Left lobe of liver (tissue), 2 donors: ENCODE data around the gene OSMR. TPM values are rescaled to one million over a fixed set of nuclear protein-coding genes. Genes with fewer than 3 reads are reported as not detected.
A peak's percentile ranks its signal among the peaks of the same experiment; 100 is the strongest.

Experiments
- ATAC-seq: fragments of 200-7000 bp; cut with Tn5 transposase; one replicate; pipeline ENCODE4 v1.9.1; 2020; ENCODE audit warnings: mild to moderate bottlenecking, moderate library complexity
- DNase-seq: peaks from one replicate; pipeline ENCODE4 v3.0.0-alpha.2; 2020; ENCODE audit warnings: low spot score
- total RNA-seq: library from RNA; stranded (reverse); gene quantifications from one replicate; pipeline ENCODE4 v1.2.1, GENCODE V29; 2021
- donor health status: DM: no; HTN: no; CAD: no; lungs with moderate emphysema.
- donor health status: DM: no; HTN: yes; CAD: no.

Gene OSMR
- total RNA-seq, 1 donor from 2014 or later: 4.4 TPM

DNA sequence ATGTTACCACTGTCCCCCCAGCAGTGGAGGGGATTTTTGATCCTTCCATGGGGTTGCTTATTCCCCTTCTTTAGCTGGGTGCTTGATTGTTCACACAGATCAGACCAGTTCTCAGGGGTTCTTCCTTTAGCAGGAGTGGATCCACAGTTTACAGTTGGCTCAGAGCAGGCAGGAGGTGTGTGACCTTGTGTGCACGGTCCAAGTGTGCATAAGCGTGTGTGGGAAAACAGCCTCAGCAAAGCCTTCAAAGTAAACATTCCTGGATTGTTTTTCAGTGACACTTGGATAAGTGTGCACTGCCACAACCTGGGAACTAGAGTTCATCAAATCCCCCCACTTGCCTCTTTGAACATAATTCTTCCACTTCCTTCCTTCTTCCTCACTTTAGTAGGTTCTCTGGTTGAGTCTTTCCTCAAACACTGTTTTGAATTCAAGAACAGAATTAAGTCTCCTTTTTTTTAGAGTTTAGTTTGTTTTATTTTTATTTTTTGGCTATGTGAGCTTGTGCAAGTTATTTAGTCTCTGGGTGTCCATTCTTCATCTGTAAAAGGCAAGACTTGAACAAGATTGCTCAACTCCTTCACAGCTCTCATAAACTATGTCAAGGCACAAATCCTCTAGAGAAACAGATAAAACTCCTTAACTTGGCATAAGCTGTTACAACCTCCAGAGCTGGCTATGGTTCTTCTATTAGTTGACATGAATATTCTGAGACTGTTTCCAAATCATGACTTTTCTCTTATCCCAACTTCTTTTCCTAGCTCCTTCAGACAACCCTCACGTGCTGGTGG is 78.0 kb downstream of the OSMR start:
- ATAC-seq (peak; percentile 26), DNase-seq (no peak)

DNA sequence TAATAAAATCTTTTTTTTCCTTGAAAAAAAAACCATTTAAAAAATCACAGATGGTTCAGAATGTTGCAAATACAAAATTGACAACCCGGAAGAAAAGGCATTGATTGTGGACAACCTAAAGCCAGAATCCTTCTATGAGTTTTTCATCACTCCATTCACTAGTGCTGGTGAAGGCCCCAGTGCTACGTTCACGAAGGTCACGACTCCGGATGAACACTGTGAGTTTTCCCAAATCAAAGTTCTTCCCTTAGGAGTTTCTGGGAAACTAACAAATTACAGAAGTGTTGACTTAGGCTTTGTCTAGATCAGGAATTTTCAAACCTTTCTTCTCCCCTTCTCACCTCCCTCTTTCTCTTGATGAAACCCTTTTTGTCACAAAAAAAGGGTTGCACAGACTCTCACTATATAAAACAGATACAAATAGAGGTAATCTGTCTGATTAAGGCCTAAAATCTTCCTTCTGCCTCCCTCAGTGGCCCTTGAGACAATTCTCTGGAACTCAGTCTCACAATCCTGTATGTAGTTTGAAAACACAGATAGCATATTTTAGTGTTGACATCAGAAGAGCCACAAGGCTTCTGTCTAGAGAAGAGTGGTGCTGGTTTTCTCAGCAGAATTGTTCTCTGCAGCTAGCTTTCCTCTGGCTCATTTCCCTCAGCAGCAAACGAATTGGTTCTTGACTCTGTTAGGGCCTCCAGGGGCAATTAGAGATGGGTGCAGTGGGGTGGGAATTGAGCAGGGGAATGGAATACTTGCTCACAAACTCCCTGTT is 79.5 kb downstream of the OSMR start:
- no peak for DNase-seq
- no peak for ATAC-seq

DNA sequence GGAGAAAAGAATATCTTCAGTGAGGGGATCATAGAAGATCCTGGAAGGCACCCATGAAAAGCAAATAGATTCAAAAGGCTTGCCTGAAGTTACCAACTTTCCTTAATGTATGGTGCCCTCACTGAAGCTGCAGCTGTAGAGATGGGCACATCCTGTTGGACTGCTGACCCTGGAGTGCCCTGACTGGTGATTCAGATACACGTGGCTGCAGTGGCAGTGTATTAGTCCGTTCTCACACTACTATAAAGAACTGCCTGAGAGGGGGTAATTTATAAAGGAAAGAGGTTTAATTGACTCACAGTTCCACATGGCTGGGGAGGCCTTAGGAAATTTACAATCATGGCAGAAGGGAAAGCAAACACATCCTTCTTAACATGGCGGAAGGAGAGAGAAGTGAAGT is 80.3 kb downstream of the OSMR start:
- no peak for ATAC-seq
- no peak for DNase-seq

GRCh38 chr5:38927470-38927869 is 81.7 kb downstream of the OSMR start:
- no peak for ATAC-seq

GRCh38 chr5:38929838-38930237 is 84.0 kb downstream of the OSMR start:
- no peak for DNase-seq
- no peak for ATAC-seq

More at GRCh38 chr5:38927470-38927869, 81.7 kb downstream of the OSMR start:
- no peak for DNase-seq

DNA sequence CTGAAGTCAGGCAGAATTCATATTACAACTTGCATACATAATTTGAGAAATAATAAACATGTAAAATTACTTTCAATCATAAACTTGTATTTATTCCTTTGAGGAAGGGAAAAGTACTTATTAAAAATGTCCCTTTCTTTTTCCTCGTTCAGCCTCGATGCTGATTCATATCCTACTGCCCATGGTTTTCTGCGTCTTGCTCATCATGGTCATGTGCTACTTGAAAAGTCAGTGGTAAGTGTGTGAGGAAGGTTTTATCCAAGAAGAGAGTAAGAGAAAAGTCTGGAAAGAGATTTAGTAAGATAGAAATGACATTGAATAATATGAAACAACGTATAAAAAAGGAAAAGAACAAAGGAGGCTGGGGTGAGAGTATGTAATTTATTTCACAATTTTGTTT is 85.9 kb downstream of the OSMR start:
- ATAC-seq (no peak), DNase-seq (no peak)

DNA sequence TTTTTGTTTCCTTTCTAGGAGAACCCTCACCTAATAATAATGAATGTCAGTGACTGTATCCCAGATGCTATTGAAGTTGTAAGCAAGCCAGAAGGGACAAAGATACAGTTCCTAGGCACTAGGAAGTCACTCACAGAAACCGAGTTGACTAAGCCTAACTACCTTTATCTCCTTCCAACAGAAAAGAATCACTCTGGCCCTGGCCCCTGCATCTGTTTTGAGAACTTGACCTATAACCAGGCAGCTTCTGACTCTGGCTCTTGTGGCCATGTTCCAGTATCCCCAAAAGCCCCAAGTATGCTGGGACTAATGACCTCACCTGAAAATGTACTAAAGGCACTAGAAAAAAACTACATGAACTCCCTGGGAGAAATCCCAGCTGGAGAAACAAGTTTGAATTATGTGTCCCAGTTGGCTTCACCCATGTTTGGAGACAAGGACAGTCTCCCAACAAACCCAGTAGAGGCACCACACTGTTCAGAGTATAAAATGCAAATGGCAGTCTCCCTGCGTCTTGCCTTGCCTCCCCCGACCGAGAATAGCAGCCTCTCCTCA is 87.1 kb downstream of the OSMR start:
- no peak for DNase-seq
- no peak for ATAC-seq

DNA sequence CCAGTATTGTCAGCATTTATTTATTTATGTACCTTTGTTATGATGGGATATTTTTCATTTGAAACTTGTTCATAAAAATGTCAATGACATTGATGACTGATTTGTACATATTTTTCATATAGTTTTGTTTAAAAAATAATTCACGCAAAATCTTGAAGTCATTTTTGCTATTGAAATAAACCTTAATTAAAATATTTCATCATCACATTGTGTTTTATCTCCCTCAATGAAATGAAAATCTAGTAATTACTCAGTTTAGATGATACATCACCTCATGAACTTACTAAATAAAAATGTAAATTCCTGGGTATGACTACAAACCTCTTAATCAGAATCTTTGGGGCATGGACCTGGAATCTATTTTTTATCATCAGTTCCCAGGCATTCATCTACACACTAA is 89.6 kb downstream of the OSMR start:
- ATAC-seq (no peak), DNase-seq (no peak)

- no peak for ATAC-seq
- DNase-seq: no peak
These were observed 90.5 kb downstream of the OSMR start for GRCh38 chr5:38936269-38936668.

GRCh38 chr5:38938424-38938823 is 92.6 kb downstream of the OSMR start:
- ATAC-seq: no peak
- no peak for DNase-seq

DNA sequence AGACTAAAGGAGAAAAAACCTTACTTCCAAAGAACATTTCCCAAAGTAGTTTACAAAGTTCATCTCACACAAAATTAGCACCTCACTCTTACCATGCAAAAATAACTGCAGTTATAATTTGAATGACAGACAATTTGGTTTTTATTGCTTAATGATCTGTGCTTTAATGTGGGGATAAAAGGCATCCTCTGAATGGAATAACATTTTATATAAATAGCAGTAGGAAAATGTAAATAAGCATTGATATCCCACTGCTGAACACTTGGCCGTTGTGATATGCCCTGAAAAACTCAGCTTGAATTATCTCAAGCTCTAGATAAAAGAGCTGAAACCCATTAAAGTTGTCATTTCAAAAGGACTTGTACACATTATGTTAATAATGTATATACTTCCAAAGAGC is 93.2 kb downstream of the OSMR start:
- ATAC-seq (no peak), DNase-seq (no peak)

DNA sequence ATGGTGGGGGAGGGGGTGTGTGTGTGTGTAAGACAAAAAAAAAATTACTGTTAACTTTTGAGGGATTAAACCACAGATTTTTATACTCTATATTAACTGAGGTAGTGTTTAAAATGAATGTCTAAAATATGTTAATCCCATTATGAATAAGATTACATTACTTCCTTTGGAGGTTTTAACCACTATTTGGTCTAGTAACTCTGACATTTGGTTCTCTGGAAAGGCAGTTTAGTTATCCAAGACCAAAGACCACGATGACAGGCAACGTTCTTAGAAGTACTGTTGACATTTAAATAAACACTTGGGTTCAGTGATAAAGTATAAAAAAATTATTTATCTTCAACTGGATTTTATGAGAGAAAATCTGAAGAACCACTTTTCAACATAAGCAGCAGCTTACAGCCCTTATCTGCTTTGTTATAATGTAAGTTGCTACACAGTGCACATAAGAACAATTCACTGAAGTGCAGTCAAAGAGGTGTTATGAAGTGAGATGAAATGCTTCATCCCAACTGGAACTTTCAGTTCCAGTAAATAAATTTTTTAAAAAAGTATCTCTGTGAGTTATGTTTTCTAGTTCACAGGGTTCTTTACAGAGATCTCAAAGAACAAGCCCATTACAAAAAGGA is 94.5 kb downstream of the OSMR start:
- ATAC-seq: no peak
- no peak for DNase-seq

GRCh38 chr5:38941912-38942311 is 96.1 kb downstream of the OSMR start:
- ATAC-seq (no peak), DNase-seq (no peak)

DNA sequence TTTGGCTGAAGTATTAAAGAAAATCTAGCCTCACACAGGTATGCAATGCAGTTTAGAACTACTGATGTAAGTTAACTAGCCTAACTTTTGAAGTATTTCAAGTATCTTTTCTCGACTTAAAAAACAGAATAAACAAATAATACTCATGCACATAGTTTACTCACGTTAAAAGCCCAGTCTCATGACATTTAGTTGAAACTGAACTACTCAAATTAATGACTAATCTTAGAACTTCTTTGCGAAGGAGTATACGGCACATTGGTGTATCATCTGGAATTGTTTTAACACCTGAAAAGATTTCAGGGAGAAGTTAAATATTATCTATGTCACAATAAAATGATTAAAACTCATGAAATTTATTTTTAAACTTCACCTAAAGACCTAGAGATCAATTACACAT is 98.5 kb downstream of the OSMR start:
- no peak for ATAC-seq
- no peak for DNase-seq

DNA sequence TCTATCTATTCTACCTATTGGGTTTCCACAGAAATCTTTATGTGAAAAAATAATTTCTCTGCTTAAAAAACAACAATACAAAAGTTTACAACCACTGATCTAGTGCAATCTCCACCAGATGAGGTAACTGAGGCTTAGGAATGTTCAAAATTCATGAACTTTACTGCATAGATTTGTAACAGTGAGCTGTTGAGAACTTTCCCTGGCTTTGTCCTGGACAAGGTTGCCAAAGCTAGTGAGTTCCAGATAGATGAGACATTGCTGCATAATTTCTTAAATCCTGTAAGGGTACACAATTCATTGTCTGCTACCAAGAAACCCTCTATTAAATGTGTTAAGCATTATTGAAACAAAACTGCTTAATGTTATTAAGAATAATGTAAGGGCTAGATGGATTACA is 102.7 kb downstream of the OSMR start:
- no peak for ATAC-seq
- DNase-seq: no peak

GRCh38 chr5:38953426-38954012 is 107.7 kb downstream of the OSMR start:
- no peak for DNase-seq
- no peak for ATAC-seq

GRCh38 chr5:38961691-38962090 is 115.9 kb downstream of the OSMR start:
- DNase-seq: no peak

DNA sequence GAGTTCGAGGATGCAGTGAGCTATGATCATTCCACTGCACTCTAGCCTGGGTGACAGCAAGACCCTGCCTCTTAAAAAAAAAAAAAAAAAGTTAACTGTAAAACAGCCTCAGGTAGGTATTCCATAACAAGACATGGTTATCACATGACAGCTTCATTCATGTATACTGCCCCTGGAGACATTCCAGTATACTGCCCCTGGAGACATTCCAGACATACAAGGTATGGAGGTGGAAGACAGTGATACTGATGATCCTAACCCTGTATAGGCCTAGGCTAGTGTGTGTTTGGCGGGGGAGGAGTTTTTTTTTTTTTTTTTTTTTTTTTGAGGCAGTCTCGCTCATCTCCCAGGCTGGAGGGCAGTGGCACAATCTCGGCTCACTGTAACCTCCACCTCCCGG is 122.9 kb downstream of the OSMR start:
- no peak for ATAC-seq
- DNase-seq: no peak

More at GRCh38 chr5:38961691-38962090, 115.9 kb downstream of the OSMR start:
- no peak for ATAC-seq

DNA sequence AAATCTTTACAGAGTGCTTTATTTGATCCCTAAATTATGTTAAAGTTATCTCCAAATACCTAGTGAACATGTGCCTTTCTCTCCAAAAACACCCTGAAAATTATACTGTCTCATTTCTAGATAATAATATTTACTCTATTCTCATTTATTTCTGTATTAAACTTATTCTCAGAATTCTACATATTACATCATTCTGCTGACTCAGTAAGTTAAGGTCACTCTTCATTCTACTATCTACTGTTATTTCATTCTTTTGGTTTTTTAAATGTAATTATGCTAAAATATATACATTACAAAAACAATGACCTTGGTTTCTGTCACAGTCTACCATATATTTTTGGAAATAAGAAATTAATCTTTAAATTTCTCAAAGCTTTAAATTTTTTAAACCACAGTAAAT is 132.2 kb downstream of the OSMR start:
- DNase-seq (no peak), ATAC-seq (no peak)

DNA sequence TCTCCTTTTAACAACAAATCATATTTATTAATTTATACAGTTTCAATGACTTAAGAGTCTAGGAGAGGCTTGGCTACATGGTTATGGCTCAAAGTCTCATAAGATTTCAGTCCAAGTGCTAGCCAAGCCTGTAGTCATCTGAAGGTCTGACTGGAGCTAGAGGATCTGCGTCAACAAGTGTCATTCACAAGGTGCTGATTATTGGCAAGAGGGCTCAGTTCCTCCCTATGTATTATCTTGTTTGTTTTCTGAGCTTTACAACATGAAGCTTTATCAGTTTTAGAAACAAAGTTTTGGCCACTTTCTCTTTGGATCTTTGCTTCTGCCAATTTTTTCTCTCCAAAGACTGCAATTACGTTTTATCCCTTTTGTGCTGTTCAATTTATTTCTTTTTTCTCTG is 133.7 kb downstream of the OSMR start:
- no peak for ATAC-seq
- no peak for DNase-seq
